Naive thymus-derived CD4-positive, alpha-beta T cell (primary cell): ENCODE results near the gene MOSMO. TPM values are rescaled to one million over a fixed set of nuclear protein-coding genes. Genes with fewer than 3 reads are reported as not detected.
A peak's percentile ranks its signal among the peaks of the same experiment; 100 is the strongest.
"Not testable (repeated sequence)": the region's sequence is repeated elsewhere in the genome, so short reads cannot be mapped to it uniquely, and the experiment has no call there.

ENCODE experiments used
- ATAC-seq: fragments of 150-1000 bp; cut with Tn5 transposase; 2 replicates; pipeline ENCODE4 v1.10.0; 2021; ENCODE audit warnings: mild to moderate bottlenecking, moderate library complexity
- CTCF ChIA-PET: fragments of 350-600 bp; sonication (Branson Sonifier 250); formaldehyde crosslinking; loops from one replicate; lab custom pipeline; 2021; ENCODE audit warnings: antibody characterized with exemption; lab: Charles Lee
- POLR2A ChIA-PET: fragments of 350-600 bp; sonication (Branson Sonifier 250); formaldehyde crosslinking; loops from one replicate; lab custom pipeline; 2021; ENCODE audit warnings: antibody characterized with exemption, inconsistent platforms; lab: Charles Lee
- DNase-seq, 9 donors: peaks; one replicate each; pipeline versions ENCODE4 v3.0.0 to v3.0.0-alpha.2; 2020 to 2022; ENCODE audit warnings: mixed read lengths in 1 of 9
- H3K27ac ChIP-seq: one replicate; pipeline ENCODE4 v1.7.0; 2013; ENCODE audit warnings: mild to moderate bottlenecking, low read depth, low read length, moderate library complexity
- H3K27me3 ChIP-seq, 2 donors: one replicate each; pipeline ENCODE4 v1.7.0; 2013; ENCODE audit warnings: low read length in 2 of 2, mild to moderate bottlenecking in 2 of 2, moderate library complexity in 2 of 2; ENCODE audit not compliant: control insufficient read depth in 2 of 2, insufficient read depth in 2 of 2
- H3K36me3 ChIP-seq, 3 experiments: 1 replicate in 2 of 3; 2 replicates in 1 of 3; pipeline ENCODE4 v1.7.0; 2013; ENCODE audit warnings: low read length in 3 of 3, mild to moderate bottlenecking in 3 of 3, moderate library complexity in 1 of 3; ENCODE audit not compliant: insufficient read depth in 3 of 3, control insufficient read depth in 2 of 3
- H3K4me1 ChIP-seq, 2 donors: one replicate each; pipeline ENCODE4 v1.7.0; 2013; ENCODE audit warnings: low read length in 2 of 2, mild to moderate bottlenecking in 2 of 2, moderate library complexity in 1 of 2; ENCODE audit not compliant: control insufficient read depth in 2 of 2, insufficient read depth in 2 of 2
- H3K4me3 ChIP-seq: 2 replicates; pipeline ENCODE4 v1.7.0; 2013; ENCODE audit warnings: mild to moderate bottlenecking, low read length
- H3K9me3 ChIP-seq, 3 experiments: 1 replicate in 2 of 3; 2 replicates in 1 of 3; pipeline ENCODE4 v1.7.0; 2013; ENCODE audit warnings: low read length in 3 of 3; ENCODE audit not compliant: control insufficient read depth in 2 of 3
- H3K27ac Mint-ChIP-seq, 9 donors: one replicate each; pipeline ENCODE4 v1.8.0; 2020 to 2022; ENCODE audit warnings: mixed read lengths in 9 of 9, mild to moderate bottlenecking in 8 of 9, moderate library complexity in 5 of 9, inconsistent platforms in 2 of 9
- H3K27me3 Mint-ChIP-seq, 5 donors: one replicate each; pipeline ENCODE4 v1.8.0; 2021 to 2022; ENCODE audit warnings: mixed read lengths in 5 of 5, mild to moderate bottlenecking in 1 of 5
- H3K36me3 Mint-ChIP-seq, 5 donors: one replicate each; pipeline ENCODE4 v1.8.0; 2020 to 2022; ENCODE audit warnings: mixed read lengths in 5 of 5, mild to moderate bottlenecking in 3 of 5, inconsistent platforms in 1 of 5
- H3K4me1 Mint-ChIP-seq, 7 donors: one replicate each; pipeline ENCODE4 v1.8.0; 2020 to 2022; ENCODE audit warnings: mixed read lengths in 7 of 7, mild to moderate bottlenecking in 3 of 7, inconsistent platforms in 1 of 7
- H3K4me3 Mint-ChIP-seq, 10 donors: one replicate each; pipeline ENCODE4 v1.8.0; 2020 to 2022; ENCODE audit warnings: mild to moderate bottlenecking in 10 of 10, mixed read lengths in 10 of 10, moderate library complexity in 6 of 10, inconsistent platforms in 2 of 10
- H3K9me3 Mint-ChIP-seq, 11 donors: one replicate each; pipeline ENCODE4 v1.8.0; 2020 to 2022; ENCODE audit warnings: mixed read lengths in 11 of 11, mild to moderate bottlenecking in 4 of 11, inconsistent platforms in 1 of 11, moderate library complexity in 1 of 11
- intact Hi-C, 2 donors: fragments of 100-400 bp; cut with micrococcal nuclease; formaldehyde crosslinking; loops; one replicate each; pipeline ENCODE4 v1.15.1; 2023
- polyA plus RNA-seq, 2 donors: library from polyadenylated mRNA; unstranded; fragments of 300-500 nt; fragmentation: Illumina TruSeq; gene quantifications; one replicate each; pipeline ENCODE4 v1.2.3, GENCODE V29; 2021
- total RNA-seq, 6 experiments: library from RNA in 5 of 6; stranded (reverse) in 5 of 6; gene quantifications; 1 replicate in 5 of 6; 2 replicates in 1 of 6; pipeline ENCODE4 v1.2.3 and lab custom pipeline; 2021 to 2026

Gene MOSMO
- total and polyA plus RNA-seq, 7 experiments from 2014 or later, result 2.8 to 24.0 (median 9.9) TPM

DNA sequence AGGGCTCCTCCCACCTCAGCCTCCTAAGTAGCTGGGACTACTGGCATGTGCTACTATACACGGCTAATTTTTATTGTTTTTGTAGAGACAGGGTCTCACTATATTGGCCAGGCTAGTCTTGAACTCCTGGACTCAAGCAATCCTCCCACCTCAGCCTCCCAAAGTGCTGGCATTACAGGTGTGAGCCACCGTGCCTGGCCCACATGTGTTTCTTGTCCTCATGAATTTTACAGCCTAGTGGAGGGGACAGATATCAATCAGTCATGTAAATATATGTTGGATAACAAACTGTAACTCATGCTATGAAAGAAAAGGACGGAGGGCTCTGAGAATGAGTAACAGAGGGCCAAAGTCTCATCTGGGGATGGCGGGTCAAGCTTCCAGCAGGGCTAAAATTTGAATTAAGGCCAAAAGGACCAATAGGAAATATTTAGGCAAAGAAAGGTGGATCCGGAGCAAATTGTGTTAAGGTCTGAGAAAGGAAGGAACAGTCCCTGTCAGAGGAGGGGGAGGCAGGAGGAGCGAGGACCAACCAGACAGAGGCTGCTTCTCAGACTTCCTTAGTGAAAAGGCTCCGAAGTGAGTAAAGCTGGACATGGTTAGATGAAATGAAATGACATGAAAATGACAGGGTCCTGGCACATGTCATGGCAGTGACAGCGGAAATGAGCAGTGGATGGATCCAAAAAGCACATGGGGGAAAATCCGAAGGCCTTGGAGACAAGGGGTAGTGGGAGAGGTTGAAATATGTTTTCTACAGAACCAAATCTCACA, 10.8 kb upstream of the MOSMO start:
- Histone ChIP-seq H3K9me3 (no peaks in the 10 kb centered on the region), H3K36me3 (no peaks in the 10 kb centered on the region), H3K27me3 (no peaks in the 10 kb centered on the region), H3K4me1 (peaks cover 0 to 7% of the 10 kb centered on the region in 2 donors), H3K27ac (no peak overlapping the region), H3K4me3 (no peak overlapping the region)
- no peak for ATAC-seq
- ChIA-PET CTCF (interaction anchor here (1.2 to 4.3 kb wide), 2 partner anchors 80 to 191 kb away, joined by 4 to 40 read pairs; no protein-coding TSS in a partner anchor), POLR2A (interaction anchor here (0.9 to 1.0 kb wide), 2 partner anchors 10 to 32 kb away, joined by 3 to 6 read pairs; partner anchors contain the start of gene MOSMO)
- Mint-ChIP-seq H3K4me1 (peaks cover 7 to 17% (median 10%) of the 10 kb centered on the region in 7 donors), H3K36me3 (peaks cover 0 to 4% (median 0%) of the 10 kb centered on the region in 5 donors), H3K9me3 (no peaks in the 10 kb centered on the region), H3K27ac (no peak overlapping the region), H3K27me3 (no peaks in the 10 kb centered on the region), H3K4me3 (no peak overlapping the region)
- intact Hi-C loops, result no loop called here
- no peak for DNase-seq

DNA sequence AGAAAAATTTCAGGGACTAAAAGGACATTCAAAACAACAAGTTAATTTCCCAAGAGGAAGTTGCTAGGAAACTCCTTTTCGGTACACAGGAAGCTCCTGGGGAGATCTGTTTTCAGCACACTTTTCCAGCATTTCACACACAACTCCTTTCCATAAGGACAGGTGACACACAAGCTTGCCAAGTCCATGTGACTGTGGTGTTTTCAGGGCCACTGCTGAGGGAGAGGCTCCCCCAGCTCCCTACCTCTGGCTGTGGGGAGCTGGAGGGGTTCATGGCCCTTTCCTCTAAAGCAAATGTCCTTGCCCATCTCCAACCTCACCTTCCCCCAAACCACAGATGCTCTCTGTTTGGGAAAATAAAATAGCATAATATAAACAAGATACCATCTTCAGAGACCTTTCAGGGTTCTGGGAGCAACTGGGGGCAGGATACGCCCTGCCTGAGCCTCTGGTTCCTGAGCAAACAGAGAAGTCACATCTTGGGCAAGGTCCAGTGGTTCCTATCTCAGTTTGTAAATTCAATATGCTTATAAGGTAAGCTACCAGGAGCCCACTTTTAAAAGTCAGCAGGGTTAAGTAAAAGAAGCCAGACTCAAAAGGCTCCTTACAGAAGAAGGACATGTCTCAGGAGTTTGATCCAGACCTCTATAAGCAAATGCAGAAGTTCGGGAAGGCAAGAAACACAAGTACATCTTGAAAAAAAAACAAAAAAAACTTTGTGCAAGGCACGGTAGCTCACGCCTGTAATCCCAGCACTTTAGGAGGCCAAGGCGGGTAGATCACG, 10.0 kb upstream of the MOSMO start:
- no peak overlapping the region for H3K27ac Mint-ChIP-seq
- H3K36me3 ChIP-seq, result no peaks in the 10 kb centered on the region
- no peak overlapping the region for H3K27ac ChIP-seq
- H3K27me3 Mint-ChIP-seq, result no peaks in the 10 kb centered on the region
- H3K4me3 Mint-ChIP-seq, result no peak overlapping the region
- DNase-seq (no peak), ATAC-seq (no peak)
- POLR2A ChIA-PET, result interaction anchor here (0.6 to 1.2 kb wide), 5 partner anchors 9 to 299 kb away, joined by 3 to 6 read pairs (median 4); partner anchors contain the start of genes MOSMO and POLR3E
- no peaks in the 10 kb centered on the region for H3K9me3 ChIP-seq
- H3K4me1 Mint-ChIP-seq, result peaks cover 7 to 17% (median 10%) of the 10 kb centered on the region in 7 donors
- peaks cover 0 to 2% (median 0%) of the 10 kb centered on the region in 11 donors for H3K9me3 Mint-ChIP-seq
- CTCF ChIA-PET, result interaction anchor here (0.6 to 4.3 kb wide), 3 partner anchors 79 to 191 kb away, joined by 4 to 40 read pairs (median 4); no protein-coding TSS in a partner anchor
- H3K36me3 Mint-ChIP-seq, result peaks cover 0 to 4% (median 0%) of the 10 kb centered on the region in 5 donors
- intact Hi-C loops, result no loop called here
- no peak overlapping the region for H3K4me3 ChIP-seq
- no peaks in the 10 kb centered on the region for H3K27me3 ChIP-seq
- H3K4me1 ChIP-seq, result peaks cover 0 to 7% of the 10 kb centered on the region in 2 donors

DNA sequence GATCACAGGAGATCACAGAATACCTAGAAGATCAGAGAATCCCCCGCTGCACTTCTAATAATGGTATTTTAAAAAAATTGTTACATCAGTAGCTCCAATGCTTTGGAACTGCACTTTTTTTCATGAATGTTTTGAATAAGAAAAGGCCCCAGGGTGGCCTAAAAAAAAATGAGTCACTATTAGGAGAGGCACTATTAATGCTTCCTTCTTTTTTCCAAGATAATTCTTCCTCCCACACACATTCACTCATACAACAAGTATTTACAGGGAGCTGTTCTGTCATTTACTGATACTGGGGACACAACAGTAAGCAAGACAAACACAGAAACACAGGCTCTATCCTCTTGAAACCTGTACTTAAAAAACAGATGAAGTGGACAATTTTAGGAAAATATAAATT, 6.3 kb upstream of the MOSMO start:
- peaks cover 0 to 9% of the 10 kb centered on the region in 2 donors for H3K4me1 ChIP-seq
- peaks cover 0 to 2% (median 0%) of the 10 kb centered on the region in 11 donors for H3K9me3 Mint-ChIP-seq
- no peaks in the 10 kb centered on the region for H3K27me3 ChIP-seq
- ATAC-seq (no peak), DNase-seq (no peak)
- no peak overlapping the region for H3K27ac ChIP-seq
- no peaks in the 10 kb centered on the region for H3K36me3 ChIP-seq
- intact Hi-C loops, result loop anchor here (1.0 to 2.0 kb wide), 5 partner anchors 76 to 296 kb away; partner anchors contain the start of gene POLR3E (in 2 of the 2)
- H3K4me3 Mint-ChIP-seq, result peak overlapping the region in 2 of 10 donors; percentile 26 to 59
- peak overlapping the region in 2 of 9 donors; percentile 13 to 65 for H3K27ac Mint-ChIP-seq
- H3K4me1 Mint-ChIP-seq, result peaks cover 6 to 21% (median 15%) of the 10 kb centered on the region in 7 donors
- ChIA-PET CTCF (interaction anchor here (0.7 to 2.1 kb wide), 11 partner anchors 10 to 297 kb away, joined by 3 to 31 read pairs (median 4); no protein-coding TSS in a partner anchor), POLR2A (interaction anchor here (1.2 to 2.6 kb wide), 2 partner anchors 187 to 295 kb away, joined by 3 to 28 read pairs; partner anchors contain the start of gene POLR3E)
- H3K9me3 ChIP-seq, result no peaks in the 10 kb centered on the region
- H3K36me3 Mint-ChIP-seq, result no peaks in the 10 kb centered on the region
- no peak overlapping the region for H3K4me3 ChIP-seq
- H3K27me3 Mint-ChIP-seq, result peaks cover 0 to 7% (median 0%) of the 10 kb centered on the region in 5 donors

DNA sequence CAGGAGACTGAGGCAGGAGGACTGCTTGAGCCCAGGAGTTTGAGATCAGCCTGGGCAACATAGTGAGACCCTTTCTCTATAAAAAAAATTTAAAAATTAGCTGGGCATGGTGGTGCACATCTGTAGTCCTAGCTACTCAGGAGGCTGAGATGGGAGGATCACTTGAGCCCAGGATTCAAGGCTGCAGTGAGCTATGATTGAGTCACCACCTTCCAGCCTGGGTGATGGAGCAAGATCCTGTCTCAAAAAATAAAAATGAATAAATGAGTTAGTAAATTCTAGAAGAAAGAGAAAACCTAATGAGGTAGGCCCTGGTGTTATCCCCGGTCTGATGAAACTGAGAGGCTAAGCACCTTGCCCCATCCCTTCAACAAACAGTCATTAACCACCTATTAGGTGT, 5.9 kb upstream of the MOSMO start:
- H3K4me1 Mint-ChIP-seq, result peaks cover 10 to 25% (median 20%) of the 10 kb centered on the region in 7 donors
- H3K4me3 ChIP-seq, H3K4me3 Mint-ChIP-seq, H3K36me3 Mint-ChIP-seq, DNase-seq, ATAC-seq, H3K27me3 ChIP-seq, H3K9me3 ChIP-seq, H3K9me3 Mint-ChIP-seq, H3K27ac ChIP-seq, intact Hi-C loops, H3K36me3 ChIP-seq, H3K27me3 Mint-ChIP-seq, H3K27ac Mint-ChIP-seq: not testable (repeated sequence)
- CTCF ChIA-PET, result interaction anchor here (0.7 to 2.1 kb wide), 11 partner anchors 10 to 298 kb away, joined by 3 to 31 read pairs (median 4); no protein-coding TSS in a partner anchor
- H3K4me1 ChIP-seq, result peaks cover 2 to 14% of the 10 kb centered on the region in 2 donors
- POLR2A ChIA-PET, result interaction anchor here (1.2 to 2.6 kb wide), 2 partner anchors 187 to 295 kb away, joined by 3 to 28 read pairs; partner anchors contain the start of gene POLR3E

DNA sequence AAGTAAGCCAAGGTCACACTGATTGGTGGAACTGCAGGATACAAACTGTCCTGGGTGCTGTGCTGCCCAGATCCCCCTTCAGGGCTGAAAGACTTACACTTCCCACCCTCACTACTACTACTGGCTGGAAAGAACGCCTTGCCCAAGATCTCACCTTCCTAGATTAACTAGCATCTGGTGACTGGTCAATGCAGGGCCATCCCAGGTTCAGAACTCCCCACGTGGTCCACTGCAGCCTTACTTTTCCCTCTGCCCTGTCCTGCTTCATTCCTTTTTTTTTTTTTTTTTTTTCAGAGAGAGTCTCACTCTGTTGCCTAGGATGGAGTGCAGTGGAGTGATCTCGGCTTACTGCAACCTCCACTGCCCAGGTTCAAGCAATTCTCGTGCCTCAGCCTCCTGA, 4.7 kb upstream of the MOSMO start:
- ATAC-seq, result no peak
- no peaks in the 10 kb centered on the region for H3K27me3 ChIP-seq
- peak overlapping the region in 1 of 9 donors; percentile 43 for H3K27ac Mint-ChIP-seq
- no peak overlapping the region for H3K27ac ChIP-seq
- intact Hi-C loops, result no loop called here
- peaks cover 0 to 12% (median 0%) of the 10 kb centered on the region in 5 donors for H3K27me3 Mint-ChIP-seq
- peaks cover 0 to 4% (median 0%) of the 10 kb centered on the region in 3 experiments for H3K36me3 ChIP-seq
- ChIA-PET CTCF (interaction anchor here (1.5 to 2.1 kb wide), 3 partner anchors 74 to 297 kb away, joined by 4 to 31 read pairs (median 11); no protein-coding TSS in a partner anchor), POLR2A (interaction anchor here (0.8 to 2.6 kb wide), 2 partner anchors 46 to 186 kb away, joined by 3 to 28 read pairs; no protein-coding TSS in a partner anchor)
- DNase-seq, result no peak
- H3K4me3 Mint-ChIP-seq, result peak overlapping the region in 1 of 10 donors; percentile 37
- H3K4me3 ChIP-seq, result no peak overlapping the region
- H3K9me3 ChIP-seq, result no peaks in the 10 kb centered on the region
- peaks cover 0 to 2% (median 0%) of the 10 kb centered on the region in 11 donors for H3K9me3 Mint-ChIP-seq
- peaks cover 3 to 17% of the 10 kb centered on the region in 2 donors for H3K4me1 ChIP-seq
- peaks cover 15 to 31% (median 25%) of the 10 kb centered on the region in 7 donors for H3K4me1 Mint-ChIP-seq
- H3K36me3 Mint-ChIP-seq, result peaks cover 0 to 2% (median 0%) of the 10 kb centered on the region in 5 donors
